Measurements from ENCODE around the gene CCDC192. TPM values are rescaled to one million over a fixed set of nuclear protein-coding genes. Genes with fewer than 3 reads are reported as not detected.

Gene CCDC192
- total and polyA plus RNA-seq, 2 experiments from 2014 or later = 0.40 TPM; not detected in 1

DNA sequence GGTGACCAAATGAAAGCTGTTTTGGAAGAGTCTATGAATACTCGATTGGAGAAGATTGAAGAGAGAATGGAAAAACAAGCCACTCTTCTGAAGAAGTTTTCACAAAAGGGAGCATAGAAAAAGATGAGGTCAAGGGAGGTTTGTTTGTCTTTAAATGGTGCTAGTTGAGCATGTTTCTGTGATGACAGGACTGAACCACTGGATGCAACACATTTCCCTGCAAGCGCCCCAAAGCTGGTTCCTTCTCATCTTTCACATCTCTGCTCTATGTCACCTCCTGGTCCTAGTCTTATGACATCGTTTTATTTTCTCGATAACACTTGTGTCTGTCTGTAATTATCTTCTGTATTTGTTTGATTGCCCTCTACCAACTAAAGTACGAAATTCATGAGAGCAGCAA is 3.8 kb upstream of the CCDC192 start (continued):
- TF ChIP-seq, protein P1, sequence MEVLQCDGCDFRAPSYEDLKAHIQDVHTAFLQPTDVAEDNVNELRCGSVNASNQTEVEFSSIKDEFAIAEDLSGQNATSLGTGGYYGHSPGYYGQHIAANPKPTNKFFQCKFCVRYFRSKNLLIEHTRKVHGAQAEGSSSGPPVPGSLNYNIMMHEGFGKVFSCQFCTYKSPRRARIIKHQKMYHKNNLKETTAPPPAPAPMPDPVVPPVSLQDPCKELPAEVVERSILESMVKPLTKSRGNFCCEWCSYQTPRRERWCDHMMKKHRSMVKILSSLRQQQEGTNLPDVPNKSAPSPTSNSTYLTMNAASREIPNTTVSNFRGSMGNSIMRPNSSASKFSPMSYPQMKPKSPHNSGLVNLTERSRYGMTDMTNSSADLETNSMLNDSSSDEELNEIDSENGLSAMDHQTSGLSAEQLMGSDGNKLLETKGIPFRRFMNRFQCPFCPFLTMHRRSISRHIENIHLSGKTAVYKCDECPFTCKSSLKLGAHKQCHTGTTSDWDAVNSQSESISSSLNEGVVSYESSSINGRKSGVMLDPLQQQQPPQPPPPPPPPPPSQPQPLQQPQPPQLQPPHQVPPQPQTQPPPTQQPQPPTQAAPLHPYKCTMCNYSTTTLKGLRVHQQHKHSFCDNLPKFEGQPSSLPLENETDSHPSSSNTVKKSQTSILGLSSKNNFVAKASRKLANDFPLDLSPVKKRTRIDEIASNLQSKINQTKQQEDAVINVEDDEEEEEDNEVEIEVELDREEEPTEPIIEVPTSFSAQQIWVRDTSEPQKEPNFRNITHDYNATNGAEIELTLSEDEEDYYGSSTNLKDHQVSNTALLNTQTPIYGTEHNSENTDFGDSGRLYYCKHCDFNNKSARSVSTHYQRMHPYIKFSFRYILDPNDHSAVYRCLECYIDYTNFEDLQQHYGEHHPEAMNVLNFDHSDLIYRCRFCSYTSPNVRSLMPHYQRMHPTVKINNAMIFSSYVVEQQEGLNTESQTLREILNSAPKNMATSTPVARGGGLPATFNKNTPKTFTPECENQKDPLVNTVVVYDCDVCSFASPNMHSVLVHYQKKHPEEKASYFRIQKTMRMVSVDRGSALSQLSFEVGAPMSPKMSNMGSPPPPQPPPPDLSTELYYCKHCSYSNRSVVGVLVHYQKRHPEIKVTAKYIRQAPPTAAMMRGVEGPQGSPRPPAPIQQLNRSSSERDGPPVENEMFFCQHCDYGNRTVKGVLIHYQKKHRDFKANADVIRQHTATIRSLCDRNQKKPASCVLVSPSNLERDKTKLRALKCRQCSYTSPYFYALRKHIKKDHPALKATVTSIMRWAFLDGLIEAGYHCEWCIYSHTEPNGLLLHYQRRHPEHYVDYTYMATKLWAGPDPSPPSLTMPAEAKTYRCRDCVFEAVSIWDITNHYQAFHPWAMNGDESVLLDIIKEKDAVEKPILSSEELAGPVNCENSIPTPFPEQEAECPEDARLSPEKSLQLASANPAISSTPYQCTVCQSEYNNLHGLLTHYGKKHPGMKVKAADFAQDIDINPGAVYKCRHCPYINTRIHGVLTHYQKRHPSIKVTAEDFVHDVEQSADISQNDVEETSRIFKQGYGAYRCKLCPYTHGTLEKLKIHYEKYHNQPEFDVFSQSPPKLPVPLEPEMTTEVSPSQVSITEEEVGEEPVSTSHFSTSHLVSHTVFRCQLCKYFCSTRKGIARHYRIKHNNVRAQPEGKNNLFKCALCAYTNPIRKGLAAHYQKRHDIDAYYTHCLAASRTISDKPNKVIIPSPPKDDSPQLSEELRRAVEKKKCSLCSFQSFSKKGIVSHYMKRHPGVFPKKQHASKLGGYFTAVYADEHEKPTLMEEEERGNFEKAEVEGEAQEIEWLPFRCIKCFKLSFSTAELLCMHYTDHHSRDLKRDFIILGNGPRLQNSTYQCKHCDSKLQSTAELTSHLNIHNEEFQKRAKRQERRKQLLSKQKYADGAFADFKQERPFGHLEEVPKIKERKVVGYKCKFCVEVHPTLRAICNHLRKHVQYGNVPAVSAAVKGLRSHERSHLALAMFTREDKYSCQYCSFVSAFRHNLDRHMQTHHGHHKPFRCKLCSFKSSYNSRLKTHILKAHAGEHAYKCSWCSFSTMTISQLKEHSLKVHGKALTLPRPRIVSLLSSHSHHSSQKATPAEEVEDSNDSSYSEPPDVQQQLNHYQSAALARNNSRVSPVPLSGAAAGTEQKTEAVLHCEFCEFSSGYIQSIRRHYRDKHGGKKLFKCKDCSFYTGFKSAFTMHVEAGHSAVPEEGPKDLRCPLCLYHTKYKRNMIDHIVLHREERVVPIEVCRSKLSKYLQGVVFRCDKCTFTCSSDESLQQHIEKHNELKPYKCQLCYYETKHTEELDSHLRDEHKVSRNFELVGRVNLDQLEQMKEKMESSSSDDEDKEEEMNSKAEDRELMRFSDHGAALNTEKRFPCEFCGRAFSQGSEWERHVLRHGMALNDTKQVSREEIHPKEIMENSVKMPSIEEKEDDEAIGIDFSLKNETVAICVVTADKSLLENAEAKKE (CRISPR knock-in tag; IDR thresholded peaks at IDR 0.05) = no peak
- no peak for TF ChIP-seq ZNF331 (CRISPR knock-in tag; IDR thresholded peaks at IDR 0.05; ENCODE audit: low read depth)
- TF ChIP-seq STAT1 (IDR thresholded peaks at IDR 0.05; ENCODE audit: unreplicated experiment) = no peak
- no peak for TF ChIP-seq EZH2 (IDR thresholded peaks at IDR 0.05; ENCODE audit: low read depth, unreplicated experiment)
- no peak for TF ChIP-seq JUNB (IDR thresholded peaks at IDR 0.05; ENCODE audit: unreplicated experiment)
- TF ChIP-seq, protein P2, sequence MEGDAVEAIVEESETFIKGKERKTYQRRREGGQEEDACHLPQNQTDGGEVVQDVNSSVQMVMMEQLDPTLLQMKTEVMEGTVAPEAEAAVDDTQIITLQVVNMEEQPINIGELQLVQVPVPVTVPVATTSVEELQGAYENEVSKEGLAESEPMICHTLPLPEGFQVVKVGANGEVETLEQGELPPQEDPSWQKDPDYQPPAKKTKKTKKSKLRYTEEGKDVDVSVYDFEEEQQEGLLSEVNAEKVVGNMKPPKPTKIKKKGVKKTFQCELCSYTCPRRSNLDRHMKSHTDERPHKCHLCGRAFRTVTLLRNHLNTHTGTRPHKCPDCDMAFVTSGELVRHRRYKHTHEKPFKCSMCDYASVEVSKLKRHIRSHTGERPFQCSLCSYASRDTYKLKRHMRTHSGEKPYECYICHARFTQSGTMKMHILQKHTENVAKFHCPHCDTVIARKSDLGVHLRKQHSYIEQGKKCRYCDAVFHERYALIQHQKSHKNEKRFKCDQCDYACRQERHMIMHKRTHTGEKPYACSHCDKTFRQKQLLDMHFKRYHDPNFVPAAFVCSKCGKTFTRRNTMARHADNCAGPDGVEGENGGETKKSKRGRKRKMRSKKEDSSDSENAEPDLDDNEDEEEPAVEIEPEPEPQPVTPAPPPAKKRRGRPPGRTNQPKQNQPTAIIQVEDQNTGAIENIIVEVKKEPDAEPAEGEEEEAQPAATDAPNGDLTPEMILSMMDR (conservative IDR thresholded peaks at IDR 0.05; ENCODE audit: low read depth in 2 of 2) = no peak

DNA sequence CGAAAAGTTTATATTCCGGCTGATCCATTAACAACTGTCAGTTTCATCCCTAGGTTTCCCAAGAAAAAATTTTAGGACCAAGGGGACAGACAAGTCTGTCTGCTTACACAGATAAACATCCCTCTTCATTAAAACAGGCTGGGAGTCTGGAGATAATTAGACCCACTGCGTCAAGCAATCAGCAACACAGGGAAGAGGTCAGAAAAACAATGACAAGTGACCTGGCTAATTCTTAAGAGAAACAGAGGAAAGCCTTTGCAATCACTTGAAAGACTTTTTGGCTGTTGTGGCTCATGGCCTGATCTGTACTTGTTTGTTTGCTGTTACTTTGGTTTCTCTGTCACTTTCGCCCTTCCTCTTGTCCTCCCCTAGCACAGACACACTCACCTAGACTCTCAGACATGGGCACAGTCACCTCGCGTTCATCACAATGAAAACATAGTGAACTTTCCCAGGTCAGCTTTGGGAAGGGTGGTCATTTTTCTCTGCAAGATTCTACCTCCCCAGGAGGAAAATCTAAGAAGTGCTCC is 2.9 kb upstream of the CCDC192 start:
- Histone ChIP-seq H3K4me1 (ENCODE audit: insufficient read depth) (peaks cover 9% of the 10 kb centered on the region; the same call in 1 of the 2 replicates), H3F3A (replicated peaks; ENCODE audit: low read depth) (no peaks in the 10 kb centered on the region), H2AFZ (no peak overlapping the region), H3K4me2 (no peak overlapping the region), H3K4me3 (no peak overlapping the region), H3K36me3 (ENCODE audit: insufficient read depth) (no peaks in the 10 kb centered on the region), H4K20me1 (replicated peaks; ENCODE audit: insufficient read depth) (no peaks in the 10 kb centered on the region), H3K27me3 (ENCODE audit: insufficient read depth) (no peaks in the 10 kb centered on the region), H3K9me2 (ENCODE audit: insufficient read depth) (0 out of 2 replicates have a peak, but pooled peaks cover 5% of the 10 kb centered on the region), H3K27ac (ENCODE audit: low read depth) (no peak overlapping the region), H3K79me2 (replicated peaks; ENCODE audit: insufficient read depth) (no peaks in the 10 kb centered on the region)
- DNase-seq (ENCODE audit: low spot score) (no peak), ATAC-seq (no peak)
- H3K36me3 Mint-ChIP-seq (ENCODE audit: low read depth) = no peaks in the 10 kb centered on the region
- no peak overlapping the region for H3K4me3 Mint-ChIP-seq
- no peak overlapping the region for H3K27ac Mint-ChIP-seq
- no peaks in the 10 kb centered on the region for H3K9me3 Mint-ChIP-seq
- no peaks in the 10 kb centered on the region for H3K27me3 Mint-ChIP-seq (ENCODE audit: insufficient read depth, low read depth, poor library complexity)
- peaks cover 8% of the 10 kb centered on the region for H3K4me1 Mint-ChIP-seq
- no peak for TF ChIP-seq NANOG (IDR thresholded peaks at IDR 0.05; ENCODE audit: borderline replicate concordance)
- TF ChIP-seq STAT1 (IDR thresholded peaks at IDR 0.05; ENCODE audit: unreplicated experiment) = no peak
- TF ChIP-seq CREB1 (CRISPR knock-in tag; IDR thresholded peaks at IDR 0.05; ENCODE audit: low read depth) = no peak
- TF ChIP-seq POLR2AphosphoS5 (IDR thresholded peaks at IDR 0.05; ENCODE audit: low read depth) = no peak
- no peak for TF ChIP-seq ZNF114 (CRISPR knock-in tag; IDR thresholded peaks at IDR 0.05)
